ENCODE results near the gene KIF21A.

KIF21A gene

DNA sequence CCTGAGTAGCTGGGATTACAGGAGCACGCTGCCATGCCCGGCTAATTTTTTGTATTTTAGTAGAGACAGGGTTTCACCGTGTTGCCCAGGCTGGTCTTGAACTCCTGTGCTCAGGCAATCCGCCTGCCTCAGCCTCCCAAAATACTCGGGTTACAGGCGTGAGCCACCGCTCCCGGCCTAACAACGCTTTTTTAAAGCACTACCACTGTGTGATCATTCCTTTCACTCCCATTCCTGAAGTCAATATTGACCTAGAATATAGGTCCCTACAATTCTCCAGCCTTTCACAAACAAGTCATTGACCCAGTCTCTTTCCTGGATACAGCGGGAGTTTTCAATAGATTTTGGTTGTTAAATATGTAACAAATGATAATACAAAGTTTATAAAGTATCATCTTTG, 62.8 kb downstream of the KIF21A start:
- DNase-seq (ENCODE audit: low read depth) = no peak
- no peak for TF ChIP-seq CTCF (IDR thresholded peaks at IDR 0.05; ENCODE audit: insufficient read depth, low read depth, low read length, missing control alignments)
- H3K4me3 ChIP-seq (ENCODE audit: low read depth, low read length) = no peak overlapping the region

- H3K4me3 ChIP-seq (ENCODE audit: low read depth, low read length) = no peak overlapping the region
- no peak for DNase-seq (ENCODE audit: low read depth)
- TF ChIP-seq CTCF (IDR thresholded peaks at IDR 0.05; ENCODE audit: insufficient read depth, low read depth, low read length, missing control alignments) = no peak
Observed at GRCh38 chr12:39378341-39378740, 64.6 kb downstream of the KIF21A start.

GRCh38 chr12:39375206-39375808, 67.6 kb downstream of the KIF21A start:
- peak; percentile 29 for DNase-seq (ENCODE audit: low read depth)
- peak; percentile 37 for TF ChIP-seq CTCF (IDR thresholded peaks at IDR 0.05; ENCODE audit: insufficient read depth, low read depth, low read length, missing control alignments)
- H3K4me3 ChIP-seq (ENCODE audit: low read depth, low read length) = no peak overlapping the region

DNA sequence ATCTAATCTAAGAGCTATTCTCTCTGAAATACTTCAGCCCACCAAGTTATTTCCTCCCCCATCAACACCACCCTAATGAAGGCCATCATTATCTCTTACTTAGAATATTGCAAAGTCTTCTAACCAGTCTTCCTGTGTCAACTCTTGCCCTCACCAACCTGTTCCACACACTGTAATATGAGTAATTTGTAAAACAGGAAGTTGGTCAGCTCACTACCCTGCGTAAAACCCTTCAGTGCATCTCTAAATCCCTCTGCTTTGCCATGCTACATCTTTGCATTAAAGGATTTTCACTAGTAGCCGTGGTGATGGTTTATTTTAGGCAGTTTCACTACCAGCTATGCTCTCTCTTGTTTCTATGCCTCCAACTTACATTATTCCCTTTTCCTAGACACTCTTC, 70.0 kb downstream of the KIF21A start:
- peak; percentile 84 for DNase-seq (ENCODE audit: low read depth)
- H3K4me3 ChIP-seq (ENCODE audit: low read depth, low read length) = no peak overlapping the region
- TF ChIP-seq CTCF (IDR thresholded peaks at IDR 0.05; ENCODE audit: insufficient read depth, low read depth, low read length, missing control alignments) = no peak

DNA sequence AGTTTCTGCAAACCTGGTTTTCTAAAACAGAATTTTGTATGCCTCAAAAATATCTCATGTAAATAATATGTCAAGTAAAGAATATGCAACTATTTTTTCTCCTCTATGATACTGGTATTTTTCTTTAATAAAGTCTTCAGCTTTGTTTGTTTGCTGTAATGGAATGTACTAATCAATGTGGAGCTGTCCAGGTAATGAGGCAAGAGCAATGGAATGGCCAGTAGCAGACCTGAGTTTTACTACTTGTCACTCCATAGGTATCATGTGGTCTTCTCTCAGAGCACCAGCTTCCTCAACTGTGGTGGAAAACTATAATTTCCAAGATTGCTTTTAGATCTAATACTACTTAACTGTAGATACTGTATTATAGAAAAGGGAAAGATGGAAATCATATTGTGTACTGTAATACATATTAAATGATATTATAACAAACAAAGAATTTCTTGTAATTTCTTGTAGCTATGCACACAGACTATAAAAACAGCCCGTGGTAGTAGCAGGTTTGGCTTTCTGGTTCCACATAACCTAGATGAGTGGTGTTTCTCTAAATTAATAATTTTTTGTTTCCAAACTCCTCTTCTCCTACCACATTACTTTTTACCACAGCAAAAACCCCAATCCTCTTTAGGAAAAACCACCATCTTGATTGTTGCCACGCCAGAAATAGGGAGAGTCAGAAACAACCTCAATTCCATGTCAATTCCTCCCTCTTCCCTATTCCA, 70.6 kb downstream of the KIF21A start:
- no peak for DNase-seq (ENCODE audit: low read depth)
- no peak for TF ChIP-seq CTCF (IDR thresholded peaks at IDR 0.05; ENCODE audit: insufficient read depth, low read depth, low read length, missing control alignments)
- no peak overlapping the region for H3K4me3 ChIP-seq (ENCODE audit: low read depth, low read length)

GRCh38 chr12:39369756-39370155, 73.2 kb downstream of the KIF21A start:
- H3K4me3 ChIP-seq (ENCODE audit: low read depth, low read length) = 0 out of 2 replicates have a peak overlapping the region, but pooled peaks have one; percentile 3
- peak; percentile 31 for DNase-seq (ENCODE audit: low read depth)
- TF ChIP-seq CTCF (IDR thresholded peaks at IDR 0.05; ENCODE audit: insufficient read depth, low read depth, low read length, missing control alignments) = no peak
